Frontal cortex (tissue), 4 donors: ENCODE measurements around the gene HIBCH. TPM values are rescaled to one million over a fixed set of nuclear protein-coding genes. Genes with fewer than 3 reads are reported as not detected.
"Not testable (repeated sequence)": the region's sequence is repeated elsewhere in the genome, so short reads cannot be mapped to it uniquely, and the experiment has no call there.

ENCODE experiments used
- DNase-seq, 2 donors: peaks; one replicate each; pipeline ENCODE4 v3.0.0; 2012; ENCODE audit warnings: low spot score in 2 of 2
- FAIRE-seq: peaks from 2 replicates; lab custom pipeline; 2012; peaks lifted over from hg19 to GRCh38; lab: Jason Lieb, UNC
- total RNA-seq: library from RNA; depleted of rRNA; stranded (reverse); fragments of >200 nt; gene quantifications from one replicate; pipeline ENCODE4 v1.2.3, GENCODE V29; 2014
- donor health status: control.
- donor health status: control.
- donor health status: control.

Gene HIBCH
- total RNA-seq, 1 donor from 2014 or later, result 11.0 TPM

- no peak for DNase-seq
- peak; percentile 70 for FAIRE-seq
Observed at GRCh38 chr2:190313880-190314279, 5.7 kb downstream of the HIBCH start.

- FAIRE-seq, DNase-seq: not testable (repeated sequence)
Observed at GRCh38 chr2:190312635-190313025, 7.0 kb downstream of the HIBCH start.

- FAIRE-seq, result no peak
- DNase-seq, result no peak
Observed at GRCh38 chr2:190311893-190312634, 7.6 kb downstream of the HIBCH start.

GRCh38 chr2:190308031-190308430 is 11.6 kb downstream of the HIBCH start:
- DNase-seq, result no peak
- FAIRE-seq, result no peak

- no peak for DNase-seq
- FAIRE-seq, result no peak
Observed at GRCh38 chr2:190304404-190304803, 15.2 kb downstream of the HIBCH start.

GRCh38 chr2:190303647-190304046 is 16.0 kb downstream of the HIBCH start:
- DNase-seq (no peak), FAIRE-seq (no peak)

GRCh38 chr2:190302052-190302451 is 17.6 kb downstream of the HIBCH start:
- DNase-seq, result no peak
- FAIRE-seq, result no peak

GRCh38 chr2:190301032-190301431 is 18.6 kb downstream of the HIBCH start:
- FAIRE-seq, result no peak
- DNase-seq, result no peak

GRCh38 chr2:190297880-190298279 is 21.7 kb downstream of the HIBCH start:
- not testable (repeated sequence) for DNase-seq, FAIRE-seq

GRCh38 chr2:190283783-190284182 is 35.8 kb downstream of the HIBCH start:
- DNase-seq (no peak), FAIRE-seq (no peak)

- FAIRE-seq (no peak), DNase-seq (no peak)
Observed at GRCh38 chr2:190280565-190281350, 38.9 kb downstream of the HIBCH start.

GRCh38 chr2:190279256-190280134 is 40.1 kb downstream of the HIBCH start:
- FAIRE-seq, DNase-seq: not testable (repeated sequence)

GRCh38 chr2:190277234-190278112 is 42.2 kb downstream of the HIBCH start:
- FAIRE-seq (peak; percentile 91), DNase-seq (no peak)

GRCh38 chr2:190272457-190272842 is 47.2 kb downstream of the HIBCH start:
- no peak for FAIRE-seq

GRCh38 chr2:190271783-190272456 is 47.7 kb downstream of the HIBCH start:
- DNase-seq (no peak), FAIRE-seq (no peak)

More at GRCh38 chr2:190272457-190272842, 47.2 kb downstream of the HIBCH start:
- DNase-seq, result no peak

- FAIRE-seq, result no peak
- DNase-seq, result no peak
Observed at GRCh38 chr2:190270298-190270697, 49.3 kb downstream of the HIBCH start.

- not testable (repeated sequence) for DNase-seq, FAIRE-seq
Observed at GRCh38 chr2:190269699-190270098, 49.9 kb downstream of the HIBCH start.

- FAIRE-seq, result no peak
- DNase-seq, result no peak
Observed at GRCh38 chr2:190267302-190267701, 52.3 kb downstream of the HIBCH start.

GRCh38 chr2:190266314-190266713 is 53.3 kb downstream of the HIBCH start:
- FAIRE-seq, result no peak
- no peak for DNase-seq
